GM12878 (cell line): ENCODE results near the gene CNOT3. TPM values are rescaled to one million over a fixed set of nuclear protein-coding genes. Genes with fewer than 3 reads are reported as not detected.

Experiments used
- FOXM1 ChIP-seq: IDR thresholded peaks from 2 replicates; pipeline ENCODE4 v1.6.1; 2012; ENCODE audit warnings: low read depth, mild to moderate bottlenecking, inconsistent platforms, low read length, moderate library complexity
- IRF4 ChIP-seq: IDR thresholded peaks from 2 replicates; pipeline ENCODE4 v1.6.1; 2011; ENCODE audit warnings: low read depth, low read length
- MLLT1 ChIP-seq: fragments of 450-650 bp; IDR thresholded peaks from 2 replicates; pipeline ENCODE4 v1.6.1; 2016; ENCODE audit warnings: mild to moderate bottlenecking
- NBN ChIP-seq: fragments of 450-650 bp; IDR thresholded peaks from 2 replicates; pipeline ENCODE4 v1.6.1; 2016
- NFYB ChIP-seq: IDR thresholded peaks from 2 replicates; pipeline ENCODE4 v1.6.1; 2011; ENCODE audit warnings: low read depth, mild to moderate bottlenecking, low read length, improper control_type of control experiment, moderate library complexity; ENCODE audit not compliant: insufficient read depth
- NKRF ChIP-seq: fragments of 450-650 bp; conservative IDR thresholded peaks from 2 replicates; pipeline ENCODE4 v1.6.1; 2017; ENCODE audit warnings: mild to moderate bottlenecking, moderate library complexity
- POLR2AphosphoS5 ChIP-seq: IDR thresholded peaks from 2 replicates; pipeline ENCODE4 v1.6.1; 2011; ENCODE audit warnings: mild to moderate bottlenecking, low read length, inconsistent platforms
- RBBP5 ChIP-seq: fragments of 200-600 bp; sonication (generic); conservative IDR thresholded peaks from 2 replicates; pipeline ENCODE4 v1.6.1; 2016
- SKIL ChIP-seq: fragments of 450-650 bp; IDR thresholded peaks from 2 replicates; pipeline ENCODE4 v1.6.1; 2017; ENCODE audit warnings: mild to moderate bottlenecking, low read depth, inconsistent platforms; ENCODE audit not compliant: poor library complexity, severe bottlenecking
- SMC3 ChIP-seq: IDR thresholded peaks from 2 replicates; pipeline ENCODE4 v1.6.1; 2011; ENCODE audit warnings: low read length, improper control_type of control experiment, borderline replicate concordance
- polyA plus RNA-seq, 11 experiments: library from polyadenylated mRNA; depleted of rRNA in 4 of 11; unstranded in 6 of 11; stranded (reverse) in 5 of 11; fragments of >200 nt; fragmentation: Nextera tagmentation in 4 of 11; fragmentation: Illumina TruSeq in 1 of 11; extraction: Ambion mirVana in 4 of 11; extraction: Trizol in 1 of 11; gene quantifications; 1 replicate in 1 of 11; 2 replicates in 10 of 11; pipeline versions ENCODE4 v1.2.1 to v1.2.3, GENCODE V29; 2011 to 2016; ENCODE audit warnings: inconsistent platforms in 2 of 11, missing spikeins in 2 of 11, low read depth in 1 of 11
- total RNA-seq, 4 experiments: library from RNA; depleted of rRNA in 3 of 4; stranded (reverse); fragments of >200 nt in 3 of 4; fragmentation: Illumina TruSeq in 1 of 4; extraction: Trizol in 1 of 4; gene quantifications; 2 replicates each; pipeline versions ENCODE4 v1.2.1 to v1.2.3, GENCODE V29; 2013 to 2021

The CNOT3 gene
- total and polyA plus RNA-seq, 10 of the 15 experiments (the other 5 are each of a cell fraction or from before 2014, with no cell fraction given) = 0.14 to 45.1 (median 14.0) TPM

- TF ChIP-seq IRF4 = no peak
- TF ChIP-seq RBBP5 = no peak
- 0 out of 2 replicates have a peak, but pooled peaks have one; percentile 18 for TF ChIP-seq NKRF
- TF ChIP-seq MLLT1 = 0 out of 2 replicates have a peak, but pooled peaks have one; percentile 58
- TF ChIP-seq NBN = 0 out of 2 replicates have a peak, but pooled peaks have one; percentile 53
- TF ChIP-seq NFYB = no peak
- TF ChIP-seq SMC3 = 0 out of 2 replicates have a peak, but pooled peaks have one; percentile 4
- TF ChIP-seq POLR2AphosphoS5 = peak; percentile 22; the same call in 1 of the 2 replicates
- no peak for TF ChIP-seq SKIL
- TF ChIP-seq FOXM1 = no peak
- TF ChIP-seq, all 136 proteins: peak for 7
These were observed 21.3 kb downstream of the CNOT3 start (continued) for GRCh38 chr19:54158812-54159351.
